Measurements from ENCODE around the gene RORC.

DNA sequence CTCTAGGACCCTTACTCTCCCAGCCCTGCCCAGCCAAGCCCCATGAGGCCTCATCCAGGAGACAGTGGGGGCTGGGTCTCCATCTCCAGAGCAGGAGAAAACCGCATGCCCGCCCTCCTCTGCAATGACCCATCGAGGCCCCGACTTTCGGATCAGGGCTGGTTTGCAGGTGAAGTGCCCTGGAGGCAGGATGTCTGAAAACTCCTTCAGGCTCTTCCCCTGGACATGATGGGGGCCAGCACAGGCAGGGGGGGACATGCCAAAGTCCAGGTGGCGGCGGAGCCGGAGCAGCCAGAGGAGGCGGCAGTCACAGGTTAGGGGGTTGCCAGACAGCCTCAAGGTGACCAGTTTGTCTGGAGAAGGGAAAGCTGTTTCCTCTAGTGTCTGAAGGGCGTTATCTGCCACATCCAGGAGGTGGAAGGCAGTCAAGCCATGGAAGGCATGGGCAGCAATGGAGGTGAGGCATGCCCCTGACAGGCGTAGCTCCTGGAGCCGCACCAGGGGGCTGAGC is 30.2 kb downstream of the RORC start:
- TF ChIP-seq, protein P1, sequence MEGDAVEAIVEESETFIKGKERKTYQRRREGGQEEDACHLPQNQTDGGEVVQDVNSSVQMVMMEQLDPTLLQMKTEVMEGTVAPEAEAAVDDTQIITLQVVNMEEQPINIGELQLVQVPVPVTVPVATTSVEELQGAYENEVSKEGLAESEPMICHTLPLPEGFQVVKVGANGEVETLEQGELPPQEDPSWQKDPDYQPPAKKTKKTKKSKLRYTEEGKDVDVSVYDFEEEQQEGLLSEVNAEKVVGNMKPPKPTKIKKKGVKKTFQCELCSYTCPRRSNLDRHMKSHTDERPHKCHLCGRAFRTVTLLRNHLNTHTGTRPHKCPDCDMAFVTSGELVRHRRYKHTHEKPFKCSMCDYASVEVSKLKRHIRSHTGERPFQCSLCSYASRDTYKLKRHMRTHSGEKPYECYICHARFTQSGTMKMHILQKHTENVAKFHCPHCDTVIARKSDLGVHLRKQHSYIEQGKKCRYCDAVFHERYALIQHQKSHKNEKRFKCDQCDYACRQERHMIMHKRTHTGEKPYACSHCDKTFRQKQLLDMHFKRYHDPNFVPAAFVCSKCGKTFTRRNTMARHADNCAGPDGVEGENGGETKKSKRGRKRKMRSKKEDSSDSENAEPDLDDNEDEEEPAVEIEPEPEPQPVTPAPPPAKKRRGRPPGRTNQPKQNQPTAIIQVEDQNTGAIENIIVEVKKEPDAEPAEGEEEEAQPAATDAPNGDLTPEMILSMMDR (IDR thresholded peaks at IDR 0.05): no peak
- no peak for TF ChIP-seq POLR2A (IDR thresholded peaks at IDR 0.05)

All from testis (tissue), 2 donors.